ENCODE results near the gene TP53I13. TPM values are rescaled to one million over a fixed set of nuclear protein-coding genes. Genes with fewer than 3 reads are reported as not detected.
A peak's percentile ranks its signal among the peaks of the same experiment; 100 is the strongest.

TP53I13 gene
- total RNA-seq, 2 experiments from 2014 or later: 20.8 to 27.5 TPM

GRCh38 chr17:29585080-29585751 is 16.7 kb downstream of the TP53I13 start:
- DNase-seq (ENCODE audit: low spot score): peak; percentile 51
- ChIA-PET CTCF (ENCODE audit: unreplicated experiment) (no interaction called here), POLR2A (interaction anchor here (0.6 to 1.1 kb wide), 3 partner anchors 9 to 444 kb away, joined by 3 to 4 read pairs (median 4); no protein-coding TSS in a partner anchor)
- peaks cover 25% of the 10 kb centered on the region for H3K36me3 ChIP-seq (ENCODE audit: insufficient read depth, low read length)
- H4K20me1 ChIP-seq (ENCODE audit: insufficient read depth, low read length): peaks cover 5% of the 10 kb centered on the region; the same call in 1 of the 2 replicates
- TF ChIP-seq EZH2phosphoT487 (IDR thresholded peaks at IDR 0.05; ENCODE audit: borderline replicate concordance, low read depth, low read length): no peak
- TF ChIP-seq, protein P1, sequence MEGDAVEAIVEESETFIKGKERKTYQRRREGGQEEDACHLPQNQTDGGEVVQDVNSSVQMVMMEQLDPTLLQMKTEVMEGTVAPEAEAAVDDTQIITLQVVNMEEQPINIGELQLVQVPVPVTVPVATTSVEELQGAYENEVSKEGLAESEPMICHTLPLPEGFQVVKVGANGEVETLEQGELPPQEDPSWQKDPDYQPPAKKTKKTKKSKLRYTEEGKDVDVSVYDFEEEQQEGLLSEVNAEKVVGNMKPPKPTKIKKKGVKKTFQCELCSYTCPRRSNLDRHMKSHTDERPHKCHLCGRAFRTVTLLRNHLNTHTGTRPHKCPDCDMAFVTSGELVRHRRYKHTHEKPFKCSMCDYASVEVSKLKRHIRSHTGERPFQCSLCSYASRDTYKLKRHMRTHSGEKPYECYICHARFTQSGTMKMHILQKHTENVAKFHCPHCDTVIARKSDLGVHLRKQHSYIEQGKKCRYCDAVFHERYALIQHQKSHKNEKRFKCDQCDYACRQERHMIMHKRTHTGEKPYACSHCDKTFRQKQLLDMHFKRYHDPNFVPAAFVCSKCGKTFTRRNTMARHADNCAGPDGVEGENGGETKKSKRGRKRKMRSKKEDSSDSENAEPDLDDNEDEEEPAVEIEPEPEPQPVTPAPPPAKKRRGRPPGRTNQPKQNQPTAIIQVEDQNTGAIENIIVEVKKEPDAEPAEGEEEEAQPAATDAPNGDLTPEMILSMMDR (conservative IDR thresholded peaks at IDR 0.05; ENCODE audit: low read length): peak; percentile 78
- H3K4me1 ChIP-seq (ENCODE audit: insufficient read depth, low read length, poor library complexity, severe bottlenecking): peaks cover 57% of the 10 kb centered on the region
- peak overlapping the region; percentile 50 for H3K27ac ChIP-seq (ENCODE audit: low read depth, low read length, poor library complexity, severe bottlenecking)
- peak overlapping the region; percentile 36 for H3K4me3 ChIP-seq (ENCODE audit: low read depth, low read length, poor library complexity, severe bottlenecking)
- intact Hi-C loops (cut with micrococcal nuclease; ENCODE audit: unreplicated experiment): no loop called here
- no peaks in the 10 kb centered on the region for H3K9me2 ChIP-seq (ENCODE audit: insufficient read depth, low read length)
- H3K4me2 ChIP-seq (ENCODE audit: low read length): peak overlapping the region; percentile 58
- peaks cover 46% of the 10 kb centered on the region for H3K79me2 ChIP-seq (ENCODE audit: insufficient read depth, low read depth, low read length)
- H2AFZ ChIP-seq (ENCODE audit: low read length): no peak overlapping the region
- no peaks in the 10 kb centered on the region for H3K9me3 ChIP-seq (ENCODE audit: low read length)
- no TSS peak for BruUV-seq (replicated peaks)

- CTCF ChIA-PET (ENCODE audit: unreplicated experiment): no interaction called here
Observed at GRCh38 chr17:29586676-29587469, 18.4 kb downstream of the TP53I13 start.

More at GRCh38 chr17:29586676-29587469, 18.4 kb downstream of the TP53I13 start:
- Histone ChIP-seq H3K9me2 (ENCODE audit: insufficient read depth, low read length) (no peaks in the 10 kb centered on the region), H3K9me3 (ENCODE audit: low read length) (no peaks in the 10 kb centered on the region), H4K20me1 (ENCODE audit: insufficient read depth, low read length) (peaks cover 5% of the 10 kb centered on the region; the same call in 1 of the 2 replicates), H3K4me3 (ENCODE audit: low read depth, low read length, poor library complexity, severe bottlenecking) (peak overlapping the region; percentile 77), H3K4me2 (ENCODE audit: low read length) (peak overlapping the region; percentile 93), H3K27ac (ENCODE audit: low read depth, low read length, poor library complexity, severe bottlenecking) (no peak overlapping the region), H2AFZ (ENCODE audit: low read length) (no peak overlapping the region), H3K36me3 (ENCODE audit: insufficient read depth, low read length) (peaks cover 16% of the 10 kb centered on the region), H3K79me2 (ENCODE audit: insufficient read depth, low read depth, low read length) (peaks cover 46% of the 10 kb centered on the region), H3K4me1 (ENCODE audit: insufficient read depth, low read length, poor library complexity, severe bottlenecking) (peaks cover 62% of the 10 kb centered on the region)
- intact Hi-C loops (cut with micrococcal nuclease; ENCODE audit: unreplicated experiment): no loop called here
- POLR2A ChIA-PET: interaction anchor here (0.6 to 1.5 kb wide), 3 partner anchors 8 to 438 kb away, joined by 3 to 4 read pairs (median 4); partner anchors contain the start of gene TP53I13
- BruUV-seq (replicated peaks): no TSS peak
- DNase-seq (ENCODE audit: low spot score): no peak
- no peak for TF ChIP-seq EZH2phosphoT487 (IDR thresholded peaks at IDR 0.05; ENCODE audit: borderline replicate concordance, low read depth, low read length)
- TF ChIP-seq, protein P1 (conservative IDR thresholded peaks at IDR 0.05; ENCODE audit: low read length): no peak
